Epidermal melanocyte (primary cell): ENCODE measurements around the gene FILIP1L.

Experiments used
- DNase-seq: peaks from one replicate; pipeline ENCODE4 v3.0.0; 2011; ENCODE audit warnings: low spot score; ENCODE audit not compliant: insufficient read length

Gene FILIP1L

DNA sequence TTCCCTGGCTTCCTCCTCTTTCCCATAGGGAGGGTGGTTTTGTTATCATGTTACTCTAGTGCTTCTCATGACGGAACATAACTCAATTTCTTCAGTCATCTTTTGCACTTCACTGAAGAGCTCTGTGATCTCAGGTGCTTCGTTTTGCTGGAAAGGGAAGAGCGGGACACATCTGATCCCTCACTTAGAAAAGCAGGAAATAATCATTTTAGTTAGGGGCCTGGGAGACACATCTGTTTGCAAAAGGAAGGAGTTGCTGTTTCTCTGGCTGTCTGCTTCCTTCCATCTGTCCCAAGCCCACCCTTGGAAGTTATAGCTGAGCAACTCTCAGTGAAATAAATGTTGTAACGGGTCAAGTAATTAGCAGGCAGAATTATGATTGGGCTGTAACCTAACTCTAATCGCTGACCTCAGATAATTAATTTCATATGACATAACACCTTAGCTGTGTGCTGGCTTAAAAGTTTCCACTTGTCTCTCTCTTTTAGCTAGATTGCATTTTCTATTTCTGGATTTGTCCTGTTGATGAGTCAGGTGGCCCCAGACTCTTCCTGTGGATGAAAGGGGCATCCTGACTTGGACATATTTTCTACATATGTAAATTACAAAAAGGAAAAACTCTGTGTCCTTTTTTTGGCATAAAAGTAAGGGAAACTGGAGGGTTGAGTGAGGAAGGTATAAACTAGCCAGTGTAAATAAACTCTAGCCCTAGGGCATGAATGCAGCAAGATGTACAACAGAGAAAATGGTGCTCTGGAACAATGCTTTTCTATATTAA, 11.0 kb upstream of the FILIP1L start:
- no peak for DNase-seq

DNA sequence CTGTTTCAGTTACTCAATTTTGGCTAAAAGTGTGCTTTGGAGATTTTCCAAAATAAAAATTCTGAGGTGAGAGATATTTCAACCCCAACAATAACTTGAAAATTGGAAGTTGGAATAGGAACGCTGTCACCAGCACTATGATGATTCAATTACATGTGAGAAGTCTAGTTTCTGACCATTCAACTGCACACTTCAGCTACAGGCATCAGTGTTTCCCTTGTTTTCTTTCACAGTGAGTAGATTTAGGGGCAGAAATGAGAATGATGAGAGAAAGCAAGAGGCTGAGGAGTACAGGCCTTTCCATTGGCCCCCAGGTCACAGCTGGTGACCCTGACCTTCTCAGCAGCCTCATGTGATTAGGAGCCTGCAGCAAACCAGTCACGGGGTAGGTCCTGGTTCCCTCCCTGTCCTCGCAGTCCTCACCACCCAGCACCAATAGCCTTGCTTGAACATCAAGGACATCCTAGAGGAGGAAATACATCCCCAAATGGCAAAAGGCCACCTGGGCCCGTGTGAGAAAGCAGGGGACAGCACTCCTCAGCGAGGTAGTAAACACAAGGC, 10.0 kb upstream of the FILIP1L start:
- DNase-seq: no peak

DNA sequence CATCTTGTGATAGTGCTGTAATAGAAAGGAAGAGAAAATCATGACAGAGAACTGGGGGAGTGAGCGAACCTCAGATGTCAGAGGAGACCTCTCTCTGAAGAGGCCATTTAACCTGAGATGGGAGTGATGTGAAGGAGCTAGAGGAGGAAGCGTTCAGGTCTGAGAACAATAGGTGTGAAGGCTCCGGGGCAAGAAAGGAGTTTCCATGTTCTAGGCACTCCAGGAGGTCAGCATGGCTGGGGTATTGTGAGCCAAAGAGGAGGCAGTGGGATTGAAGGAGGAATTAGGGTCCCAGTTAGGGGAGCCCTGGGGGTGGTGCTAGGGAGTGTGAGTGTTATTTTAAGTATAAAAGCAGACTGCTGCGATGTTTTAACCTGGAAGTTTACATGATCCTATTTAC, 8.8 kb upstream of the FILIP1L start:
- no peak for DNase-seq

DNA sequence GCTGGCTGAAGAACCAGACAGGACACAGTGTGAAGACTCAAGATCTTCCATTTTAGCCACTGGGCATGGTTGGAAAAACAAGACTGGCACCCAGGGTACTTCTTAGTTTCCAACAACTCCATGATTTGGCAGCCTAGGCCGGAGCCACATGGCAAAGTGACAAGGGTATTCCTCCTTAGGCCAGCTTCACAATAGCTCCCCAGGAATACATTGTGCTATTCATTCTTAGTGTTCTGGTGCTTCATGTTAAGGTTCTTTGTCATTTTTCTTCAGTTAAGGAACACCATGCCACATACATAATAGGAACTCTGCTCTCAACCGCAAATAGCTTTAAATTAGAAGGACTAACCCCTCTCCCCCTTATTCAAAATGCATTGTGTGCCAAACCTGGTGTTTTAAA, 8.0 kb upstream of the FILIP1L start:
- no peak for DNase-seq

DNA sequence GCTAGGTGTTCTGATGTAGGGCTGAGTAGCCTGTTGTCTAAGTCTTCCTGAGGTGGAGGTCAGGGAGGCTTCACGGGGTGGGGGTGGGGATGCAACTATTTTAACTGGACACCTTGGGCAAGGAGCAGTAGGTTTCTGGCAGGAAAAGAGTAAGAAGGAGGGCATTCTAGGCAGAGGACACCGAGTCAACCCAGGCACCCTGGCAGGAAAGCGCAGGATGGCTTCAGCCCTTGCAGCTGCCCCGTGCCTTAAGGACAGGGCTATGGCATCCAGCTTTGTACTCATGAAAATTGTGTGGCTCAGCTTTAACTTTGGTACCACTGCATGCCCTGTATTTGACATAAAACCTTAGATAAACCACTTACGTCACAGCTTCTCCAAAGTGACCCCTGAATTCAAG, 6.4 kb upstream of the FILIP1L start:
- no peak for DNase-seq

DNA sequence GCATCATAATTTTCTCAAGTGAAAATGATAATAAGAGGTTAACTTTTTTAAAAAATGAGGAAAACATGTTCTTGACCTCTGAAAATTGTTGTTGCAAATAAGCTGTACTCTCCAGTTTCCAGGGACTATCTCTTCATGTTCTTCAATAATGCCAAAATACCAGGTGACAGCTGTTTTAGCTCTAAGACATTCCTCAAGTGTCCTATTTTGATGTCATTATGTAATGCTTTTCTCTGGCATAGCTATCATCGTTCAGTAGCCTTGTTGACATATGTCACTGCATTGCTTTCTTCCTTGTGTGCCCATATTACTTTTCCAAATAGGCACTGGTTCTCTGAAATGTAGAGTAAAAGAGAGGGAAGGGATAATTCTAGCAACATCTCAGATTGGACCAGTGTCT, 5.7 kb upstream of the FILIP1L start:
- DNase-seq: no peak

DNA sequence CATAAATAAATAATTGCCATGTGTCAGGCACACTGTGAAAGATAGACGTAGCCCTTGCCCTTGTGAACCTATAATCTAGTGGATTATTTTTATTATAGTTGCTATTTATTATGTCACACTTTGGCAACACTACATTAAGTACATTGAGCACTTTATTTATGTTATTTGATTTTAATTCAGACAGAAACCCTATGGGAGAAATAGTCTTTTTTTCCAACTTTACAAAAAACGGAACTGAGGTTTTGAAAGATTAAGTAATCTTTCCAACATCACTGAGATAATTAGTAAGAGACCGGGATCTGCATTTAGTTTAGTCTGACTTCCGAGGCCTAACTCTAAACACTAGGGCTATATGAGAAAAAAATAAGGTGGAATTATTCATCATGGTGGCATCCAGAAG, 2.8 kb upstream of the FILIP1L start:
- no peak for DNase-seq

DNA sequence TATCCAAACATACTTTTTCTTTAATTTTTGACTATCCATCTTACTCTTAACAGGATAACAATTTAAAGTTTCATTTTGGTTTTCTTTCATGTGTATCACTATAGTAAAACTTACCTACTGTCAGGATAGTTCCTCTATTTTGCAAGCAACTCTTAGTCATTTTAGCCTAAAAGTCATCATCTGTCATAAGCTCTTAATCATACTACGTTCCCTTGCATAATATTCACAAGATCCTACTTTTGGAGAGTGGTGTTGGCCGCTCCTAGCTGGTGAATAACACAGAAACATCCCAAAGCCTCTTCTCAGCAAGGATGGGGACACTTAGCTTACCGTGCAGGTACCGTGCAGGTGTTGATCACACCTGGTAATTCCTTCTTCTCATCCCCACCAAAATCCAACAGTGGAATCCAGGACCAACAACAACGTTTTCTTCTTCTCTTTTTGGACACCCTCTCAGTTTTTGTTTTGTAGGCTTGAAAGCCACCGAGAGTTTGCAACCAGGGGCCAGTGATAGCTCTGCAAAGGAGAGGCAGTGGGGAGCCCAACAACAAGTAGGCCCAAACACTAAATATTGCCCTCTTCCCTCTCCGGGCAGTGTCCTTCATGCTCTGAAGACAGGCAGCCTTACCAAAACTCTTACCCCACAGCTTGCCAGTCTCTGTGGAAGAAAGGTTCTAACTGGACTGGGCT, 433 bp downstream of the FILIP1L start:
- no peak for DNase-seq

DNA sequence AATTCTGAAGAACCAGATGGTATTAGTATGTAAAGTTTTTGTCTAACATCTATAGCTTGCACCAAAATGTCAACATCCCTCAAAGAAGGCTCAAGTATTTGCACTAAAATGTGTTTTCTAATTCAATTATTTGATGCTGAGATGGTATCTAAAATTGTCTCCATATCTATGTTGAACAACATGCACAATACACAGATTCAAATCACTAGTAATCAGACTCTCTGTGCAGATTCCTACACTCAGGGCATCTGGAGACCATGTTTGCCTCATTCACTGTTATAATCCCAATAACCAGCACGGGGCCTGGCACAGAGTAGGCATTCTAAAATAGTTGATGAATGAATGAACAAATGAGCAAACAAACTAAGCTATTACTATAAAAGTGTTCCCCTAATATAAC, 2.6 kb downstream of the FILIP1L start:
- DNase-seq: no peak

DNA sequence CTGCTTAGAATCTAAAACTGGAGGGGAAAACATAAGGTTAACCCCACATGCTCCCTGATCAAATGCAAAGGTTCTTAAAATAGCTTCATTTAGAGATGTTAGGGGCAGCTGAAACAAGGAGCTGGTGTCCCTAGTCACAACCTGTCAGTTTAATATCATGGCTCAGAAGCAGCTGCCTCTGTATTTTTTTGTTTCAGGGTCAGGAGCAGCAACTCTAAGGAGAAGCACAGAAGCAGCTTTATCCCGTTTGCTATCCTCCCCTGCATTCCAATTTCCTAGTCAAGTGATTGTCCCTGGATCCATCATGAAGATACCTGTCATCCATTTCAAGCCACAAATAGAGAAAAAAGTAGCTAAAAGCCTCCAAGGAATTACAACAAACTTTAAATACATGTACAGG, 4.1 kb downstream of the FILIP1L start:
- DNase-seq: no peak

DNA sequence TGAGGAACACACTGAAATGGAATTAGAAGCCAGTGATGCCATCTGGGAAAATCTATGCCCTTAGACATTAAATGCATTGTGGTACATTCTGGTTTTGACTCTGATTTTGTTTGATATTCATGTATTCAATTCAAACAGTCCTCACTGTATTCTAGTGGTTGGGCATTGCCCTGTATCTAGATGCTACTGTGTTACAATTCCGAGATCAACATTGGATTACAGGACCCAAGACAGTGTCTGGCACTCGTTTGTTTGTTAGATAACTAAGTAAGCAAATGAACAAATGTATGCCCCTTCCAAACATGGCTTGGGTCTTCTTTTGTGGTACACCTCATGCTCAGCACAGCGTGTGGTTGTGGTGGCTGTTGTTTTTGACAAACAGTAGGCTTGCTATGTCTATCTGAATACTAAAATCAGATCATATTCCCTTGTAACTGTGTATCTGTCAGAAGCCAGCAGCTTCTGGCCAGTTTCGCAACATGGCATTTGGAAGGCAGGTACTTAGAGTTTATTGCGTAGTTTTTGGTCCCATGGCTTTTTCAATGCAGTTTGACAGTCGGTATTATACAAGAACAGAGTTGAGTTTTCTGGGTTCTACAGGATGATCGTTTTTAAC, 5.7 kb downstream of the FILIP1L start:
- DNase-seq: no peak

DNA sequence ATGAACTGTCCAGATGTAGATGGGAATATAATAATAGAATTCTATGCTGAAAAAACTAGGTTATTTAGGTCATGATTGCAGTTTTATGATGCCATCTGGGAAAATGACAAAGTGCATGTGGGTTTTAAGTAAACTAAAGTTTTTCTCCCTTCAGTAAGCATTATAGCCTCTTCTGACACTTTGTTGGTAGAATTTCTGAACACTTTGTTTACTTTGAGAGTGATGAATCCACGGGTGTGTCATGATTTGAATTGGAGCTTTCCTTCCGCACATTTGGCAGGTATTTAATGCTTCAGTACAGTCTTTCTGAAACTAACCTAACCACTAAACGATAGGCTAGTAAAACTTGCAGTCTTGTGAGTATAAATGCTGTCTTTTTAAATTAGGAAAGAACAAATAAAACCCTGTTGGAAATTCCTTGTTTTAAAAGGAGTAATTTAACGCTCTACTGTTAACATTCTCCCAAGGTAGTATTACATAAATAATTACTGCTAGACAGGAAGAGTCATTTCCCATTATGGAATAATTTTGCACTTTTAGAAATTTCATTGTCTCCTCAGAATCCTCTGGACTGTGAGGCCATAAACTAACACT, 7.0 kb downstream of the FILIP1L start:
- DNase-seq: no peak

DNA sequence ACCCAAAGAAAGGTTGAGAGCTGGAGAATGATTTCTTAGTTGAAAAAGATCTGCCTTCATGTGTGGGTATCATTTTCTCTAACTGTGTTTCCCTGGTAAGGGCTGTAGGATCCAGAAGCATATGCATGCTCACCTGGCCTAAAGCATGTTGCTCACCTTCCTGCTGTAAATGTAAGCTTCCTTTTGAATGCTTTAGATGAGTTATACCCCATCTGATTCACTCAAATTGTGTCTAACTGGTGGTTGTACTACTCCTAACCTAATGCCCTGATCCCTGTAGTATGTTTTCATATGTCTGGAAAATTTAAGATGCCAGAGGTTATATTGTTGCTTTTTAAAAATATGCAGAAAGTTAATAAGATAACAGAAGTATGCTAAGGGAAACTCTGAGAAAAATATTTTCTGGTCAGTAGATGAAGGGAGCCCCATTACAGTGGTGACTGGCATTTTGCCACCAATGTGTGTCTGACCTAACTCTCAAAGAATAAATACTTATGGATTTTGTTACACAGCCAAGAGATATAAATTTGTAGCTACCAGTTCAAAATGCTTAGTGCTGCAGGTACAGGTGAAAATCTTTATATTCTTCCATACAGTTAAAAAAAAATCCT, 7.7 kb downstream of the FILIP1L start:
- no peak for DNase-seq

DNA sequence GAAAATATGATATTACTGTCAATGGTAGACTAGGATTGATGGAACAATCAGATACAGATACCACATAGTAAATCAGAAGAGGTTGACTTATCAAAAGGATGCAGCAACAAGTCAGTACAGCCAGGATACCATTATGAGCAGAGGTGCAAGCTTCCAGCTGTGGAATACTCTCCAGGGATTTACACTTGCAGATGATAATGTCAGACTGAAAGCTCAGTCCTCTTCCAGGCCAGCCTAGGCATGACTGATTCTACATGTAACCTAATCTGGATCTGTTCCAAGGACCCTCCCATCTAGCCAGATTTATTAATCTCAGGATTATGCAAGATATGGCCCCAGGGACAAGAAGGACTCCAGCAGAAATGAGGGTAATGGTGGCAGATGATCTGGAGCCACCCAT, 8.2 kb downstream of the FILIP1L start:
- no peak for DNase-seq

DNA sequence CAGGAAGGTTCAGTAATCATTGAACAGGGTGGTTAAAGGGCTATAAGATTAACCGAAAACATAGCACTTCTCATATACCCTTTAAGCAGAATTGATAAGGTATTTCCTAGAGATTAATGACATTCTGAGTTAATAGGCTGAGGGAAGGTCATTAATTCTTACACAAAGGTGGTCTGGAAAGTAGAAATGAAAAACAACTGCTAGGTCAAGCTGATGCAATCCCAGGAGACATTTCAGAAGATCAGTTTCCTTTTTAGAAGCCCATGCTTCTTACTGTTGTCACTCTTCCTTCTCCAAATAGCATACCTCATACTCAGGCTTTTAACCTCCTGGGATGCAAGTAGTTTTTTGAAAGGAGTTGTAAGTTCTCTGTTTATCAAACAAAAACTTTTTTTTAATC, 8.8 kb downstream of the FILIP1L start:
- no peak for DNase-seq

DNA sequence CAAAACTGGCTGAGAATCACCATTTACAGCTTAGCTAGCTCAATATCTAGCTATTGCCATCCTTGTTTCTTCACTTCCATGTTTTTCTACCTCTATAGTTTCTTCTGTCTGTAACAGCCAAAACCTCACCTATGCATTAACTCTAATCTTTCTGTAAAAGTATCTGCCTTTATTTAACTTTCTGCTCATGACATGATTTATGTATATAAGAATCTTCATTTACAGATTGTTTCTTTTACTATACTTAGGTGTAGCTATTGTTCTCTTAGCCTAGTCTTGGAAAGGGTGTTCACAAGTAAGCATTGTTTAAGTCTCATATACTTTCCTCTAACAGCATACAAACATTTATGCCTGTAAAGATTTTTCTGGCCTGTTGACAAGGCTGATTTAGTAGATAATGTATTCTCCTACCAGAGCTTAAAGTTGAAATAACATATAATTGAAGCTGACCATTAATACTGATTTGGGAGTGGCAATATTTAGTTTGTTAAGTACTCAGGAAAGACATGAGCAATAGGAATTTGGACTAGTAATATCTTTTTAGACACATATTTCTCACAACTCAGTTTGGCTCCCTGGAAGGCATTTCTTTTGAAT, 9.4 kb downstream of the FILIP1L start:
- no peak for DNase-seq

DNA sequence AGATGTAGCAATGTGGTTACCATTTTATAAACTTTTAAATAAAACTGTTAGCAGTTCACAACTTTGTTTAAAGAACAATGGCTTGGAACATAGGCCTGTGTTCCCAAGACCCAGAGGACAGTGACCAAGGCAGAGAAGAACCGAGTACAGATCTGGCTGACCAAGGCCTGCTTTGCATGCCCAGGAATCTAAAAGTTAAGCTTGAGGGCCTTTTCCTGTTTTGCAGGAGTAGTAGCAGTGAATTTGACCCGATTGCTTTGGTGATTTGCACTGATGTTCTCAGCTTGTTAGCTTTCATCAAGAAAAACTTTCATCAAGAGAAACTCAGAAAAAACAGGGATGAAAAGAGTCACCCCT, 9.9 kb downstream of the FILIP1L start:
- no peak for DNase-seq

DNA sequence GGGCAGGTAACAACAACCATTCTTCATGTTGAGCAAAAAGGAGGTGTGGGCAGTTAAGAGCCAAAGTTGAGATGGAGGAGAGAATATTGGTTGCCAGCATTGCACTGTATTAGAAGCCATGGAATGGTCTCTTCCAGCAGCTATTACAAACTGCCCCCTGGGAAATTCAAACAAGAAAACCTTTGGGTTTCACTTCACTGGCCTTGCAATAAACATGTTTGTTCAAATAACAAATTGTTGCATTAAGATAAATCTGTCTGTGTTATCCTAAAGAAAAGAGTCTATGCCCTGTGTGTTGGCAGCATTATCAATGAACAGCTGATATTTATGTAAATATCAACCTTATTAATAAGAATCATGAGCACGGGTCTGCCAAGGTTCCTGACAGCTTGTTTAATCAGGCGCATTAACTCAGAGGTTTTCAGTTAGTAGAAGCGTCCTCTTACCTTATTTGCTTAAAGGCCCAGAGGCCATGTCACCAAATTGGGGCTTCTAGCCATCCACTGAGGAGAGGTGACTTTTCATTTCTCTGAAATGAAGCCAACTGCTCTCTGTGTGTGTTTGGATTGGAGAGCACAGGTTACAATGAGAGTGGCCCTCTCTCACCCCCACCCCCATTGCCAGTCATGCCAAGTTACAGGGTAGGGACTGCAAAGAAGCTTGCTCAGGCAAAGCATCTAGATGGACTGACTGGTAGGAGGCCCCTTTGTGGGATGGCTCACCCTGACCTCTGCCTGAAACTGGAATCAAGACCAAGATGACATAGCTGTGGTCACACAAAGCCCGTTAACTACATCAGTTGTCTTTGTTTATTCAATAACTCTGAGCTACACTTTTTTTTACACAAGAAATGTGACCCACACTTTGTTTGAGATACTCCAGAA, 10.5 kb downstream of the FILIP1L start:
- DNase-seq: no peak

DNA sequence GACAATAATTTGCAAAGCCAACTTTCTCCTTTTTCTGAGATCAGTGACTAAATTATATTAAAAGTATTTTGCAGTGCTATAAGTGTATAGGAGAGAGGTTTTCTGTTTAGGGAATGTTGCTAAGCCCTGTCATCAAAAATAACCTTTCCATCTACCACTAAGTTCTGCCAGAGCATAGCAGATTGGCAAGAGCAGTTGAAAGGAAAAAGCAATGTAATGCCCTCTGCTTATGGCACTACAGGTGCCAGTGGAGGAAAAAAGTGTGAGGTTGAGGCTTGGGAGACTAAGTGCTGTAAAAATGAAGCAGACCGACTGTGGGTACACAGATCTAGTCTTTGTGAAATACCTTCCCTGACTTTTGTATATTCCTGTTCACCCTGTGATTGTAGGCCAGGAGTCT, 11.5 kb downstream of the FILIP1L start:
- no peak for DNase-seq

DNA sequence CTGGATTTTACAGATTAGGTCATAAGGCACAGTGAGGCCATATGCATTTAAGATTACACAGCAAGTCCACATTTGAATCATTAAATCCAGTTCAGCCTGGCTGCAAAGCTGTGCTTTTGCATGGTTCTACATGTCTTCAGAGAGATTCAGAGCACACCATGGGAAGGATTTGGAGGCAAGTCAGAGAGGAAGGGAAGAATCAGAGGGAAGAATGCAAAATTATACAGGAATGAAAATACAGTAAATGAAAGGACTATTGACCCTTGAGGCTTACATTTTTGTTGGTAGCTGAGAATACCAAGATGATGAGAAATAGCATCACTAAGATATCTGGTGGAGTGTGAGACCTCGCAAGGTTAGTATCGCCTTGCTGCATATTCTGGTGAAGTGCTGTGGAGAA, 13.9 kb downstream of the FILIP1L start:
- DNase-seq: no peak
